ENCODE results near the gene SLIT1.

The SLIT1 gene

GRCh38 chr10:96949039-96949683 is 236.6 kb downstream of the SLIT1 start:
- DNase-seq = no peak

Data from DMS53 (cell line).